HCT116 (cell line): Measurements from ENCODE around the gene SAMD4A. TPM values are rescaled to one million over a fixed set of nuclear protein-coding genes. Genes with fewer than 3 reads are reported as not detected.

Source experiments
- ATAC-seq: fragments of 200-7000 bp; cut with Tn5 transposase; 2 replicates; pipeline ENCODE4 v1.9.1; 2020; ENCODE audit warnings: mild to moderate bottlenecking, moderate library complexity
- BruUV-seq: library from RNA; stranded (reverse); fragments of 400-500 nt; replicated peaks from 2 replicates; lab custom pipeline; 2021; lab: Mats Ljungman, UMichigan
- CTCF ChIA-PET: fragments of 300-600 bp; sonication (Branson Sonifier 250); formaldehyde crosslinking; loops from one replicate; lab custom pipeline; 2021; ENCODE audit warnings: antibody characterized with exemption; lab: Charles Lee
- POLR2A ChIA-PET: fragments of 300-600, 350-600 bp; sonication (Branson Sonifier 250); formaldehyde crosslinking; loops from one replicate; lab custom pipeline; 2021; ENCODE audit warnings: antibody characterized with exemption; lab: Charles Lee
- RAD21 ChIA-PET, 2 experiments: fragments of 300-600 bp; sonication (Branson Sonifier 250); formaldehyde crosslinking; loops; one replicate each; lab custom pipeline; 2023; ENCODE audit warnings: low total read pairs in 2 of 2; ENCODE audit not compliant: uncharacterized antibody in 2 of 2, unreplicated experiment in 2 of 2, low non-redundant PET in 1 of 2; lab: Charles Lee
- DNase-seq: peaks from one replicate; pipeline ENCODE4 v3.0.0-alpha.2; 2010; ENCODE audit warnings: low read depth, low spot score
- H2AFZ ChIP-seq: fragments of 200-600 bp; shearing (Covaris generic), sonication (generic); 2 replicates; pipeline ENCODE4 v1.6.1; 2017; ENCODE audit warnings: low read depth, mixed run types, mixed read lengths, antibody characterized with exemption, low read length; ENCODE audit not compliant: poor library complexity, severe bottlenecking
- H3K27ac ChIP-seq: 2 replicates; pipeline ENCODE4 v1.5.1; 2012; ENCODE audit warnings: low read depth, low read length
- H3K27me3 ChIP-seq: fragments of 200-600 bp; sonication (generic); 2 replicates; pipeline ENCODE4 v1.6.1; 2016; ENCODE audit warnings: mixed run types, low read length, mixed read lengths; ENCODE audit not compliant: insufficient read depth
- H3K36me3 ChIP-seq, 2 experiments: fragments of 200-500 bp in 1 of 2; fragments of 200-600 bp in 1 of 2; sonication (Bioruptor generic) in 1 of 2; sonication (generic) in 1 of 2; 2 replicates each; pipeline versions ENCODE4 v1.5.1 to v1.6.1; 2014 to 2016; ENCODE audit warnings: low read length in 2 of 2, inconsistent platforms in 1 of 2, mixed read lengths in 1 of 2, mixed run types in 1 of 2; ENCODE audit not compliant: insufficient read depth in 2 of 2, control insufficient read depth in 1 of 2
- H3K4me1 ChIP-seq, 2 experiments: fragments of 200-600 bp in 1 of 2; sonication (generic) in 1 of 2; 2 replicates each; pipeline versions ENCODE4 v1.5.1 to v1.6.1; 2012 to 2017; ENCODE audit warnings: low read length in 2 of 2, inconsistent platforms in 1 of 2, mild to moderate bottlenecking in 1 of 2, mixed read lengths in 1 of 2, mixed run types in 1 of 2, moderate library complexity in 1 of 2; ENCODE audit not compliant: insufficient read depth in 2 of 2, control insufficient read depth in 1 of 2
- H3K4me2 ChIP-seq: fragments of 200-600 bp; sonication (generic); 2 replicates; pipeline ENCODE4 v1.6.1; 2017; ENCODE audit warnings: mixed run types, low read length, mixed read lengths
- H3K4me3 ChIP-seq, 2 experiments: fragments of 200-600 bp in 1 of 2; sonication (generic) in 1 of 2; replicated peaks in 1 of 2; 2 replicates each; pipeline ENCODE4 v1.5.1; 2011 to 2016; ENCODE audit warnings: low read length in 2 of 2, control low read depth in 1 of 2, low read depth in 1 of 2, mild to moderate bottlenecking in 1 of 2, mixed read lengths in 1 of 2, mixed run types in 1 of 2
- H3K79me2 ChIP-seq: fragments of 200-600 bp; sonication (generic); 2 replicates; pipeline ENCODE4 v1.6.1; 2017; ENCODE audit warnings: mild to moderate bottlenecking, mixed run types, low read length, moderate library complexity, mixed read lengths; ENCODE audit not compliant: insufficient read depth
- H3K9ac ChIP-seq: fragments of 200-600 bp; sonication (generic); 2 replicates; pipeline ENCODE4 v1.6.1; 2016; ENCODE audit warnings: low read length, mixed read lengths
- H3K9me2 ChIP-seq: fragments of 200-600 bp; sonication (generic), shearing (Covaris generic); 2 replicates; pipeline ENCODE4 v1.6.1; 2017; ENCODE audit warnings: mixed run types, mild to moderate bottlenecking, moderate library complexity; ENCODE audit not compliant: insufficient read depth
- H3K9me3 ChIP-seq, 2 experiments: fragments of 200-500 bp in 1 of 2; fragments of 200-600 bp in 1 of 2; sonication (Bioruptor generic) in 1 of 2; sonication (generic) in 1 of 2; 2 replicates each; pipeline ENCODE4 v1.6.1; 2014 to 2017; ENCODE audit warnings: low read length in 2 of 2, mixed read lengths in 2 of 2, inconsistent platforms in 1 of 2, low read depth in 1 of 2, mild to moderate bottlenecking in 1 of 2, mixed run types in 1 of 2, moderate library complexity in 1 of 2; ENCODE audit not compliant: control insufficient read depth in 1 of 2, insufficient read depth in 1 of 2
- H4K20me1 ChIP-seq: fragments of 200-600 bp; sonication (generic), shearing (Covaris generic); 2 replicates; pipeline ENCODE4 v1.6.1; 2017; ENCODE audit warnings: mixed run types, mild to moderate bottlenecking, moderate library complexity; ENCODE audit not compliant: insufficient read depth
- CEBPB ChIP-seq: IDR thresholded peaks from 2 replicates; pipeline ENCODE4 v1.6.1; 2012; ENCODE audit warnings: low read depth
- EGR1 ChIP-seq: IDR thresholded peaks from 2 replicates; pipeline ENCODE4 v1.6.1; 2012; ENCODE audit warnings: low read depth
- ELF1 ChIP-seq: IDR thresholded peaks from 2 replicates; pipeline ENCODE4 v1.6.1; 2012; ENCODE audit warnings: low read depth, borderline replicate concordance
- EZH2 ChIP-seq: fragments of 200-600 bp; sonication (generic); IDR thresholded peaks from 2 replicates; pipeline ENCODE4 v1.6.1; 2017; ENCODE audit warnings: antibody characterized with exemption, mixed run types
- EZH2phosphoT487 ChIP-seq: fragments of 200-600 bp; IDR thresholded peaks from 2 replicates; pipeline ENCODE4 v1.6.1; 2018; ENCODE audit warnings: antibody characterized with exemption, borderline replicate concordance
- FOSL1 ChIP-seq: IDR thresholded peaks from 2 replicates; pipeline ENCODE4 v1.6.1; 2012; ENCODE audit warnings: low read depth
- JUND ChIP-seq: IDR thresholded peaks from 2 replicates; pipeline ENCODE4 v1.6.1; 2012
- MAX ChIP-seq: IDR thresholded peaks from 2 replicates; pipeline ENCODE4 v1.6.1; 2012
- POLR2A ChIP-seq: IDR thresholded peaks from 2 replicates; pipeline ENCODE4 v1.7.0; 2011; ENCODE audit warnings: borderline replicate concordance; ENCODE audit not compliant: insufficient read depth, insufficient read length; ENCODE audit errors: extremely low read depth
- POLR2AphosphoS5 ChIP-seq: IDR thresholded peaks from 2 replicates; pipeline ENCODE4 v1.6.1; 2011; ENCODE audit warnings: mild to moderate bottlenecking, low read depth, low read length, moderate library complexity
- SIN3A ChIP-seq: IDR thresholded peaks from 2 replicates; pipeline ENCODE4 v1.6.1; 2012; ENCODE audit warnings: low read depth
- SP1 ChIP-seq: IDR thresholded peaks from 2 replicates; pipeline ENCODE4 v1.6.1; 2012; ENCODE audit warnings: low read depth
- SRF ChIP-seq: IDR thresholded peaks from 2 replicates; pipeline ENCODE4 v1.6.1; 2012; ENCODE audit warnings: low read depth
- TCF7L2 ChIP-seq: IDR thresholded peaks from 2 replicates; pipeline ENCODE4 v1.7.0; 2011; ENCODE audit warnings: borderline replicate concordance, inconsistent platforms; ENCODE audit not compliant: insufficient read depth, insufficient read length; ENCODE audit errors: extremely low read depth
- YY1 ChIP-seq: IDR thresholded peaks from 2 replicates; pipeline ENCODE4 v1.6.1; 2011; ENCODE audit warnings: low read length, low read depth, moderate library complexity, mild to moderate bottlenecking; ENCODE audit not compliant: insufficient replicate concordance; ENCODE audit errors: extremely low read depth
- ZFX ChIP-seq: fragments of 450-650 bp; IDR thresholded peaks from 2 replicates; pipeline ENCODE4 v1.6.1; 2017
- intact Hi-C: fragments of 100-400 bp; cut with micrococcal nuclease; formaldehyde crosslinking; loops from 2 replicates; pipeline ENCODE4 v1.10.0; 2022
- total RNA-seq: library from RNA; stranded (reverse); gene quantifications from one replicate; pipeline ENCODE4 v1.2.1, GENCODE V29; 2021; ENCODE audit not compliant: unreplicated experiment
- TF ChIP-seq, protein P1 (sequence below): IDR thresholded peaks from 2 replicates; pipeline ENCODE4 v1.6.1; 2011; ENCODE audit warnings: mild to moderate bottlenecking, low read length, moderate library complexity; ENCODE audit not compliant: insufficient replicate concordance; ENCODE audit errors: extremely low read depth
- TF ChIP-seq, protein P2 (sequence below): IDR thresholded peaks from 2 replicates; pipeline ENCODE4 v1.6.1; 2012

SAMD4A gene
- total RNA-seq, 1 experiment from 2014 or later = 9.0 TPM

GRCh38 chr14:54703082-54703481, 136.2 kb downstream of the SAMD4A start:
- ChIA-PET POLR2A (no interaction called here), RAD21 (no interaction called here), CTCF (no interaction called here)
- Histone ChIP-seq H3K4me3 (no peak overlapping the region), H3K36me3 (no peaks in the 10 kb centered on the region), H3K9me3 (no peaks in the 10 kb centered on the region), H3K79me2 (no peaks in the 10 kb centered on the region), H3K27me3 (no peaks in the 10 kb centered on the region), H4K20me1 (no peaks in the 10 kb centered on the region), H2AFZ (no peak overlapping the region), H3K4me1 (peaks cover 0 to 11% of the 10 kb centered on the region in 2 experiments; a peak in 1 of 4 replicates), H3K27ac (no peak overlapping the region), H3K9ac (no peak overlapping the region), H3K9me2 (no peaks in the 10 kb centered on the region), H3K4me2 (no peak overlapping the region)
- DNase-seq (no peak), ATAC-seq (no peak)
- intact Hi-C loops = no loop called here
- TF ChIP-seq SIN3A (no peak), CEBPB (no peak)
- BruUV-seq = no TSS peak

GRCh38 chr14:54703724-54704123, 136.8 kb downstream of the SAMD4A start:
- intact Hi-C loops = no loop called here
- CTCF ChIA-PET = no interaction called here
- no peak for ATAC-seq
- H3K27me3 ChIP-seq = no peaks in the 10 kb centered on the region
- no peak overlapping the region for H2AFZ ChIP-seq
- H3K4me1 ChIP-seq = peaks cover 0 to 6% of the 10 kb centered on the region in 2 experiments; a peak in 1 of 4 replicates
- RAD21 ChIA-PET = no interaction called here
- no peaks in the 10 kb centered on the region for H3K9me2 ChIP-seq
- BruUV-seq = no TSS peak
- no peaks in the 10 kb centered on the region for H3K9me3 ChIP-seq
- H3K79me2 ChIP-seq = no peaks in the 10 kb centered on the region
- POLR2A ChIA-PET = no interaction called here
- no peaks in the 10 kb centered on the region for H4K20me1 ChIP-seq
- no peak overlapping the region for H3K27ac ChIP-seq
- no peaks in the 10 kb centered on the region for H3K36me3 ChIP-seq
- DNase-seq = no peak
- no peak overlapping the region for H3K9ac ChIP-seq
- H3K4me2 ChIP-seq = no peak overlapping the region
- no peak overlapping the region for H3K4me3 ChIP-seq
- TF ChIP-seq SRF = no peak
- TF ChIP-seq ELF1 = no peak
- TF ChIP-seq, protein P1, sequence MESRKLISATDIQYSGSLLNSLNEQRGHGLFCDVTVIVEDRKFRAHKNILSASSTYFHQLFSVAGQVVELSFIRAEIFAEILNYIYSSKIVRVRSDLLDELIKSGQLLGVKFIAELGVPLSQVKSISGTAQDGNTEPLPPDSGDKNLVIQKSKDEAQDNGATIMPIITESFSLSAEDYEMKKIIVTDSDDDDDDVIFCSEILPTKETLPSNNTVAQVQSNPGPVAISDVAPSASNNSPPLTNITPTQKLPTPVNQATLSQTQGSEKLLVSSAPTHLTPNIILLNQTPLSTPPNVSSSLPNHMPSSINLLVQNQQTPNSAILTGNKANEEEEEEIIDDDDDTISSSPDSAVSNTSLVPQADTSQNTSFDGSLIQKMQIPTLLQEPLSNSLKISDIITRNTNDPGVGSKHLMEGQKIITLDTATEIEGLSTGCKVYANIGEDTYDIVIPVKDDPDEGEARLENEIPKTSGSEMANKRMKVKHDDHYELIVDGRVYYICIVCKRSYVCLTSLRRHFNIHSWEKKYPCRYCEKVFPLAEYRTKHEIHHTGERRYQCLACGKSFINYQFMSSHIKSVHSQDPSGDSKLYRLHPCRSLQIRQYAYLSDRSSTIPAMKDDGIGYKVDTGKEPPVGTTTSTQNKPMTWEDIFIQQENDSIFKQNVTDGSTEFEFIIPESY = no peak
- TF ChIP-seq SIN3A = no peak
- no peak for TF ChIP-seq POLR2AphosphoS5
- TF ChIP-seq MAX = no peak
- no peak for TF ChIP-seq POLR2A
- TF ChIP-seq EGR1 = no peak
- no peak for TF ChIP-seq ZFX
- no peak for TF ChIP-seq FOSL1
- TF ChIP-seq SP1 = no peak
- TF ChIP-seq, protein P2, sequence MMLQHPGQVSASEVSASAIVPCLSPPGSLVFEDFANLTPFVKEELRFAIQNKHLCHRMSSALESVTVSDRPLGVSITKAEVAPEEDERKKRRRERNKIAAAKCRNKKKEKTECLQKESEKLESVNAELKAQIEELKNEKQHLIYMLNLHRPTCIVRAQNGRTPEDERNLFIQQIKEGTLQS = no peak
- TF ChIP-seq JUND = no peak
- TF ChIP-seq EZH2phosphoT487 = no peak
- TF ChIP-seq YY1 = no peak
- no peak for TF ChIP-seq TCF7L2
- TF ChIP-seq EZH2 = no peak
